OCI-LY7 (cell line): ENCODE results near the gene SNX25.

Experiments used
- EZH2phosphoT487 ChIP-seq: fragments of 200-600 bp; sonication (generic); IDR thresholded peaks from 2 replicates; pipeline ENCODE4 v1.6.1; 2018; ENCODE audit warnings: low read depth, borderline replicate concordance, mild to moderate bottlenecking, mixed run types, antibody characterized with exemption, low read length, moderate library complexity, mixed read lengths
- TF ChIP-seq, protein P1 (sequence below): fragments of 200-600 bp; sonication (generic); conservative IDR thresholded peaks from 2 replicates; pipeline ENCODE4 v1.5.1; 2014; ENCODE audit warnings: mild to moderate bottlenecking, antibody characterized with exemption, low read length, moderate library complexity, mixed read lengths

DNA sequence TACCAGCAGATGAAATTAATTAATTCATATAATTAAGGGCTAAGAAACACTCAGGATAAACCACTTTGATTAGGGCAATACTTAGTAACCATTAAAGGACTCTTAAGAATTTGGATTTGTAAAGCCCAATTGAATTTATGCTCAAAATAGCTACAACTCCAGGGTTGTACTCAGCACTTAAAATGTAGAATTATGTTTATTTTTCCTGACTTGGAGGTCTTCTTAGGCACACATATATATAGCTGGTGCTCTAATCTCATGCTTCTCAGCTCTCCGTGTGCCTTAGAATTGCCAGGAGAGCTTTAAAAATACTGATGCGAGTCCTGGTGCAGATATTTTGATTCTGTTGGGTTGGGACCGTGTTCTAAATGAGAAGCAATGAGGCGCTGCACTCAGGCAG, 77.6 kb downstream of the SNX25 start:
- TF ChIP-seq, protein P1, sequence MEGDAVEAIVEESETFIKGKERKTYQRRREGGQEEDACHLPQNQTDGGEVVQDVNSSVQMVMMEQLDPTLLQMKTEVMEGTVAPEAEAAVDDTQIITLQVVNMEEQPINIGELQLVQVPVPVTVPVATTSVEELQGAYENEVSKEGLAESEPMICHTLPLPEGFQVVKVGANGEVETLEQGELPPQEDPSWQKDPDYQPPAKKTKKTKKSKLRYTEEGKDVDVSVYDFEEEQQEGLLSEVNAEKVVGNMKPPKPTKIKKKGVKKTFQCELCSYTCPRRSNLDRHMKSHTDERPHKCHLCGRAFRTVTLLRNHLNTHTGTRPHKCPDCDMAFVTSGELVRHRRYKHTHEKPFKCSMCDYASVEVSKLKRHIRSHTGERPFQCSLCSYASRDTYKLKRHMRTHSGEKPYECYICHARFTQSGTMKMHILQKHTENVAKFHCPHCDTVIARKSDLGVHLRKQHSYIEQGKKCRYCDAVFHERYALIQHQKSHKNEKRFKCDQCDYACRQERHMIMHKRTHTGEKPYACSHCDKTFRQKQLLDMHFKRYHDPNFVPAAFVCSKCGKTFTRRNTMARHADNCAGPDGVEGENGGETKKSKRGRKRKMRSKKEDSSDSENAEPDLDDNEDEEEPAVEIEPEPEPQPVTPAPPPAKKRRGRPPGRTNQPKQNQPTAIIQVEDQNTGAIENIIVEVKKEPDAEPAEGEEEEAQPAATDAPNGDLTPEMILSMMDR = no peak
- TF ChIP-seq EZH2phosphoT487 = no peak
